Nucleus accumbens (tissue), 56 donors: ENCODE measurements around the gene SDE2.

Source experiments
- DNase-seq, 56 donors: peaks; one replicate each; lab custom pipeline; 2025; lab: John Stamatoyannopoulos, UW

SDE2 gene

DNA sequence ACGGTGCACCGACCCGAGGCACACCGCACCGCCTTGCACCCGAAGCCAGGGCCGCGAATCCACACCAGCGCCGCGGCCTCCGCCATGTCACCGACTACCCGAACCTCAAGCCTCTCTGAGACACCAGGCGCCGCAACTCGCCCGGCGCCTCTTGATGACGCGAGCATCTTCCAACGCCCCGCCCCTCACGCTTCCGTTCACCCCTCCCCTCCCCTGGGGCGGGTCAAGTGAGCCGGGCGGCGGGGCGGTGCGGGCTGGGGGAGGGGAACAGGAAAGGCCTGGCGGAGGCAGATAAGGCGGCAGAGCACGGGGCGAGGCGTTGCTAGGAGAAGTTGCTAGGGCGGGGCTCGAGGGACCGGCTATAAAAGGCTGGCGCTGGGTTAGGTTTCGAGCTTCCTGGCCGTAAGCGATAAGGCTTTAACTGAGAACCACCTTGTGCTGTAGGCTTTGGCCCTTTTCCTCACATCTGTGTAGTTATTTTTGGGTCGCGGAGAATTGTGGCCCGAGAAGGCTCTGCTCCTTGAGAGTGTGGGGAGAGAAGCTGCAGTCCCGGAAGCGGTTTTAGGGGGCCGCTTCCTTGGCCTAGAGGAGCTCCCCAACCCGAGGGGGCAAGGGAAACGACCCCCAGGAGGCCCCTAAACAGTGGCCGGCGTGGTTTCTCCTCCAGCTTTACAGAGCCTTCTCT, at the start of gene SDE2:
TSS of gene SDE2 (minus strand) at position 117 of the 685 bp plus-strand sequence. CDS start at position 86, 31 bp downstream.
- peak; percentile 82 to 100 (median 99) for DNase-seq

DNA sequence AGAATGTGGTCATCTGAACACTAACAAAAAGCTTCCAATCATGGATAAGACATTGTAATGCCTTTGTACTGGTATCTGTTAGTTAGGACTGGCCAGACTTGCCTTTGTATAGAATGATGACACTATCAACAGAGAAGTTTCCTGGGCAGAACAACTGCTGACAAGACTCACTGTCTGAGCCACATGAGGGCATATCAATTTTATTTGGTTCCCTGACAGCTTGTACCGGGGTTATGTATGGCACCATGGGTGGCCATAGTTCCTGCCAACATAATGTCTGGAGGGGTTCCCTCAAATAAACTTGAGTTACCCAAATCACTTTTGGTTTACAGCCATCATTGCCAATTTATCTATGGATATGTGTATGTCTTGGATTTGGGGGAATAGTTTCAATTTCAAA, 49.7 kb upstream of the SDE2 start:
- no peak for DNase-seq

DNA sequence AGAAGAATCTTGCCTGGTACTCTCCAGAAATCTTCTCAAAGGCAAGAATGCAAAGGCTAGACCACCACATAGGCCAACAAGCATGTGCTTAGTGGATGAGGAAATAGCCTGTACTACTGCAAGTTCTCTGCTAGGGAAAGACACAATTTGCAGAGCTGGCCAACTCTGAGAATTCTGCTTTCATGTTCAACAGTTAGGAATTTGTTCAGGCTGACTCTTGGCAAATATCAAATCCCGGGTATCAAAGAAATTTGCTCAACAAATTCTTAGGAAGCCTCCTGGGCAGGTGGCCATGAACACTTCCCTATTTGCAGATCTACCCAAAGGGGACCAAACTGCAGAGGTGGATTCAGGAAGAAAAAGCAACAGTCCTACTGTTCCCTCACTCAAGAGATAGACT, 48.4 kb upstream of the SDE2 start:
- no peak for DNase-seq

DNA sequence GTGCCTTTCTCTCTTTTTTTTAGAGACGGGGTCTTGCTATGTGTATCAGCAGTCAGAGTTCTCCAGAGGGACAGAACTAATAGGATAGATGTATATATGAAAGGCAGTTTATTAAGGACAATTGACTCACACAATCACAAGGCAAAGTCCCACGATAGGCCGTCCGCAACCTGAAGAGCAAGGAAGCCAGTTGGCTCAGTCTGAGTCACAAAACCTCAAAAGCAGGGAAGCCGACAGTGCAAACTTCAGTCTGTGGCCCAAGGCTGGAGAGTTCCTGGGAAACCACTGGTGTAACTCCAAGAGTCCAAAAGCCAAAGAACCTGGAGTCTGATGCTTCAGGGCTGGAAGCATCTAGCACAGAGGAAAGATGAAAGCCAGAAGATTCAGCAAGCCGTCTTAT, 47.1 kb upstream of the SDE2 start:
- DNase-seq = no peak

DNA sequence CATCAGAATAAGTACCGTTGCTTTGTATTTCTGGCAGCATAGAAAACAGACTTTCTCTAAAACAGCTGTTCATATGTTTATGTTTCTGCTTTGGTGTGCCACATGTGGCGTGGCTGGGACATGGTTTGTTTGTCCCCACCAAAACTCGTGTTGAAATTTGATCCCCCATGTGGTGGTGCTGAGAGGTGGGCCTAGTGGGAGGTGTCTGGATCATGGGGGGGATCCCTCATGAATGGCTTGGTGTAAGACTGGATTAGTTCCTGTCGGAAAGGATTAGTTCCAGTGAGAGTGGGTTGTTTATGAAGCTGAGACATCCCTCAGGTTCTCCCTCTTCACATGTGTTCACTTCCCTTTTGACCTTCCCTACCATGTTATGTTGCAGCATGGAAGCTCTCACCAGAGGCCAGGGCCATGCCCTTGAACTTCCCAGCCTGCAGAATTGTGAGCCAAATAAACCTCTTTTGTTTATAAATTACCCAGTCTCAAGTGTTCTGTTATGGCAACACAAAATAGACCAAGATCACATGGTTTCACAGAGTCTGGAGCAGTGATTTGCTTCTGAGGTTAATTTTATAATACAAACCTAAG, 45.5 kb upstream of the SDE2 start:
- DNase-seq = no peak

DNA sequence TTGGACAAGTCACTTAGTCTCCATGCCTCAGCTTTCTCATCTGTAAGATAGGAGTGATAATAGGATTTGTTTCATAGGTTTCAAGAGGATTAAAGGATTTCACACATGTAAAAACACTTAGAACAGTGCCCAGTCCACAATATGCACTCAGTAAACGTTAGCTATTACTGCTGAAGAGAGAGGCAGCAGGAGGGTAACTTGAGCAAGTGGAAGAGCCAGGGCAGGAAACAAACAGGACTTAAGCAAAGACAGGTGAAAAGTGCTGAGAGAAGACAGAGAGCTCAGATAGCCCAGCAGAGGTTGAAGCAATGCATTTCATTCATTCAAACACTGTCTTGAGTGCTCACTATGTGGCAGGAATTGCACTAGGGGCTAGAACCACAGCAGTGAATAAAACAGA, 42.3 kb upstream of the SDE2 start:
- no peak for DNase-seq

DNA sequence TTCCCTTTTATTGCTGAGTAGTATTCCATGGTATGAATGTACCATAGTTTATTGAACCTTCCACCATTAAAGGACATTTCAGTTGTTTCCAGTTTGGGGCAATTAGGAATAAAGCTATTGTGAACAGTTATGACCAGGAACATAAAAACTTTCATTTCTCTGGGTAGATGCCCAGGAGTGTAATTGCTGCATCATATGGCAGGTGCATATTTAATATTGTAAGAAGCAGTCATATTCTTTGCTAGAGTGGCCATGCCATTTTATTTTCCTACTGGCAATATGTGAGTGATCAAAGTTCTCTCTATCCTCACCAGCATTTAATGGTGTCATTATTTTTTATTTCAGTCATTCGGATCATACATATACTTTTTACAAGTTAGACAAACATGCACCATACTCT, 39.5 kb upstream of the SDE2 start:
- DNase-seq = no peak

DNA sequence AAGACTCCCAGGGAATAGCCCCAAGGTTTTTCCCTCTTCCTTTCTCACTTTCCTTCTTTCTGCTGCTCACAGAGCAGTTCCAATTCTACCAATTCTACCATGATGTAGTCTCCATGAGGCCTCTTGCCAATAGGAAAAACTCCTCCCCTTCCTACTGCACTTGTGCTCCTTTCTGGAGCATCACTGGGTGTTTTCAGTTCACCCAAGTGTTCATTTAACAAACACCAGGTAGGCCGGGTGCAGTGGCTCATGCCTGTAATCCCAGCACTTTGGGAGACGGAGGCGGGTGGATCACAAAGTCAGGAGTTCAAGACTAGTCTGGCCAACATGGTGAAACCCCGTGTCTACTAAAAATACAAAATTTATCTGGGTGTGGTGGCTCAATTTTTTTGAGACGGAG, 36.8 kb upstream of the SDE2 start:
- DNase-seq = no peak

DNA sequence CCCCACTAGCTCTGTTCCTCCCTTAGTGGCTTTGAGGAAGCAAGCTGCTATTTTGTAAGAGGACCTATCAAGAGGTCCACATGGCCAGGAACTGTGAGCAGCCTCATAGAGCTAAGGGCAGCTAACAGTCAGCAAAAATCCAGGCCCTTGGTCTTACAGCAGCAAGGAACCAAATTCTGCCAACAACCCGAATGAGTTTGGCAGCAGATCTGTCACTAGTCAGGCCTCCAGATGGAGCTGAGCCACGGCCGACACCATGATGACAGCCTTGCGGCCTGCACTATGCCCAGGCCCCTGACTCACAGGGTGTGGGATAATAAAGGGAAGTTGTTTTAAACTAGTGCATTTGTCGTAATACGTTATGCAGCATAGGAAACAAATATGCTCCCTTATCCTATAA, 35.3 kb upstream of the SDE2 start:
- peak in 51 of 56 donors; percentile 5 to 80 (median 46) for DNase-seq

DNA sequence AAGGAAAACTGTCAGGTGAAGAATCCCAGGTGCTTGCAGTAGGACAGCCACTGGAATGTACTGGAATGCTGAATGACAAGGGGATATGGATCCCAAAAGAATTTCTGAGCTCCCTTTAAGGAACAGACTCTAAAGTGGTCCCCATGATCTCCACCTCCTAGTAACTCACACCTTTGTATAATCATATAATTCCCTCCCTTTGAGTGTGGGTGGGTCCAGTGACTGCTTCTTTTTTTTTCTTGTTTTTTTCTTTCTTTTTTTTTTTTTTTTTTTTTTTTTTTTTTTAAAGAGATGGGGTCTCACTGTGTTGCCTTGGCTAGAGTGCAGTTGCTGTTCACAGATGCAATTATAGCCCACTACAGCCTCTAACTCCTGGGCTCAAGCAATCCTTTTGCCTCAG, 34.8 kb upstream of the SDE2 start:
- no peak for DNase-seq

DNA sequence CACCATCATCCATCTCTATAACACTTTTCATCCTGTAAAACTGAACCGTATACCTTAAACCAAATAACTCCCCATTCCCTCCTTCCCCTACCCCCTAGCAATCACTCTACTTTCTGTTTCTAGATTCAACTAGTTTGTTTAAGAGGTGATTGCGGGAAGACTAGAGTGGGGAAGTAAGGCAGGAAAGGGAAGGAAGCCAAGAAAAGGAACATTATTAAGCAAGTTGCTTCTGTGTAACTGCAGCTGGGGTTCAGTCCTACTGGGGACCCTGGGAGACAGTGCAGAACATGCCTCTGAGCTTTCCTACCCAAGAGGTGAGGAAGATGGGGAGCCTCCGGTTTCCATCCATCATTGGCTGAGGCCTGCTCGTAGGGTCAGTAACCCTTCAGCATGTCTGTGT, 34.4 kb upstream of the SDE2 start:
- DNase-seq = no peak

DNA sequence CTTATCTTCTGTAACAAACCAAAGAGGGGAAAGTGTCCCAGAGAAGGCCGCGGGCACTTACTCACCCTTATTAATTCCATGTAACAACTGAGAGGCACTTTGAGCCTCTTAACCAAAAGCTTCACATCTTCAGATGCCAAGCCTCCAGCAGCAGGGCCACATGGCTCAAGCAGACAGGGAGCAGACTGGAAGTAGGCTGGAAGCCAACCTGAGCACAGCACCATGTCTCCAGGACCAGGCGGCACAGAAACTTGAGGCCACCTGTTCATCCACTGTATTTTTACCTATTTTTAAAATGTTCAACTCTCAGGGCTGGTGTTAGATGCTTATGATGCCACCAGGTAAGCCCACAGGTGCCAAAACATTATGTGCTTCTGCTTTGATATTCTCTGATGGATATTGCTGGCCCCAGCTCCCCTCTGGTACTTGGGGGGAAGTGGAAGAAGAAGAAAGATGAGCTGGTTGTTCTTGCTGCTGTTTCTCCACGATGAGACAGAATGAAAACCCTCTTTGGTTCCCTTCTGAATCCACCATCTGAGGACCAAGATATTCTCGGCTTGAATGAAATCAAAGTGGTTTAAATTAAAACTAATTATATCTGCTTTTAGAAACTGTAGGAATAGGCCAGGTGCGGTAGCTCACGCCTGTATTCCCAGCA, 30.6 kb upstream of the SDE2 start:
- no peak for DNase-seq

DNA sequence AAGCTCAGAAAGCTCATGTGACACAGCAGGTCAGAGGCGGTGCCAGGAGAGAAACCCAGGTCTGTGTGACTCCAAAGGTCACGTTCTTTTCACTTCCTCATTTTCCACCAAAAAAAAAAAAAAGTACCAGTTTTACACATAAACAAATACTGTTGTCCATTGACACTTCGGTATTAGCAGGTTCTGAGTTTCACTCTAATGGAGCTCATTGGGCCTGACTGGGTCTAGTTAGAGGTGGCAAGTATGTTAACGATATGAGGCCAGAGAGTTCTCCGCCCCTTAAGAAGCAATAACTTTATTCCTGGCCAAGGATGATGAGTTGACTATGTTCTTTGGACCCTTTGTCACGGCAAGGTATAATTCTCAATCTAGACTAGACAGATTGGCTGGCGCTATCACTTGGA, 30.0 kb upstream of the SDE2 start:
- DNase-seq = no peak

DNA sequence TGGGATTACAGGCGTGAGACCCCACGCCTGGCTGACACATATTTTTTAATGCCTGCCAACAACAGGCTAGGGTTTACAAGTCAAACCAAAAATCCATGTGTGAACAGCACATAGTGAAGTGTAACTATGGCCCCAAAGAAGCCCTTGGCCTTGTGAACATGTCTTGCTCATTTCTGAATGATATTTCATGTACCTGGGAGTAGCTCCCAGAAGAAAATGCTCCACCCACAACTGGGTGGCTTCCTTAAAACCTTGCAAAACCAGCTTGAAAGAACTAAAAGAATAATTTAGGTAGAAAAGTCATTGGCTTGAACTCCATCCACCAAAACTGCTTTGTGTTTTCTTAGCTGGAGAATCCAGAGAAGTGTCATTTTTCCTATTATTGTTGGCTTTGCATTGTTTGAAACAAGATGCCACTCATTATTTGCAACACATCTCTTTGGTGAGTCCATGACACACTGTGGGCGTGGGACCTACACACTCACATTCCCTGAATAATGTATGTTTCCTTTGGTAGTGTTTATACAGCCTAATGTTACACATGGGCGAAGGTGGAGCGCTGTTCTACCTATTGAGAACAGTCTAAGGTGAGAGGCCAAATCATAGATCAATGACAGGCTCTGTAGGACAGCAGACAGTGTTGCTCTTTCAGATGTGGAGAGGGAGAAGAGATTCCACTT, 28.5 kb upstream of the SDE2 start:
- no peak for DNase-seq

DNA sequence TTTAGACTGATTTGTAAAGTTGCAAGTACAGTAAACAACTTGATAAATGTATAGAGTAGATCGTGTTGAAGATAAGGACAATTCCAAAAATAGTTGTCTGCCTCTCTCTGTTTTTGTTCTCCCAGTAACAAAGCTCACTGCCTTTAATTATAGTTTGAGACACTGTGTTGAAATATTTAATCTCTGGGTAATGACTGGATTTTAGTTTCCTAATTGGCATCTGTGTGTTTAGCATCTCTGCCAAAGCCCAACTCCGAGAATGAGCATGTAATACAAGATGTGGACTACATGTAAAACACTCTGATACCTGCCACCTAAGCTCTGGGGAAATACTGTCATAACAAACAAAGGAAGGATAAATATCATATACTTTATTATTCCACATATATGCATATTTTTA, 27.7 kb upstream of the SDE2 start:
- no peak for DNase-seq

DNA sequence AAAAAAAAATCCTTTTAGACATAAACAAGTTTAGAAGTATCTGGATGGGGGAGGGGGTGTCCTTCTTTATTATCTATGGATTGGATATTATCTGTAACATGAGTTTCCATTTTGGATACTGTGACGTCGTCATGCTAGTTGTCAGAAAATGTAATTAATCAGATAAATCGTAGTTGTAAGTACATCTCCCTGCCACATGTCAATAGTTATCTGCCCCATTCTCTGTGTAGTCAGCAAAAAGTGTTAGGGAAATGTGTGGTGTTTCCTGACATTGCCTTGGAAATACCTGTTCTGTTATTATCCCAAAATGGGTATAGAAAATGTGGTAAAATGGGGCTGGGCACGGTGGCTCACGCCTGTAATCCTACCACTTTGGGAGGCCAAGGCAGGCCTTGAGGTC, 24.6 kb upstream of the SDE2 start:
- no peak for DNase-seq

DNA sequence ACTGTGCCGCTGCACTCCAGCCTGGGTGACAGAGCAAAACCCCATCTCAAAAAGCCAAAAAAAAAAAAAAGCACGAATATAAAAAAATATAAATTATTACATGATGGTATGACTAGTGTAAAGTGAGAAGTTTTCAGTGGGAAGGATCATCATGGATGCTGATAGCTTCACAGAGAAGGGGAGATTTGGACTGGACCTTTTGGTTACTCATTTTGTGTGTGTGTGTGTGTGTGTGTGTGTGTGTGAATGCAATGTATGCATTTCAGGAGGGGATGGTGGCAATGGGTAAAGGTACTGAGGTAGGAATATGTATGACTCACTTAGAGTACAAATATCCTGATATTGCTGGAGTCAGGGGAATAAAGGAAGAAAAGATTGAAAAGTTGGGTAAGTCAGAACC, 22.7 kb upstream of the SDE2 start:
- DNase-seq = no peak

DNA sequence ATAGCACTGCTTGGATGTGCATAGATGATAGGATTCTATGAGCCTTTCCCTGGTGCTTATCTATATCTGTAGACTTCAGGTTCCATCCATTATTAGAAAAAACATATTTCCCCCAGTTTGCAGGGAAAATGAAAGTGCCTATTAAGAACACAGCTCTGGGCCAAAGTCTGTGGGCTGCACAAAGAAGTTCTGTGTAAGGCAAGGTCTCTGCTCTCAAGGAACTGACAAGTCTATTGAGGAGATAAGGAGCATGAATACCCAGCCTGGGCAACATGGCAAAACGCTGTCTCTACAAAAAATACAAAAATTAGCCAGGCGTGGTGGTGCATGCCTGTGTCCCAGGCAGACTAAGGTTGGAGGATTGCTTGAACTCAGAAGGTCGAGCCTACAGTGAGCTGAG, 22.3 kb upstream of the SDE2 start:
- DNase-seq = no peak

DNA sequence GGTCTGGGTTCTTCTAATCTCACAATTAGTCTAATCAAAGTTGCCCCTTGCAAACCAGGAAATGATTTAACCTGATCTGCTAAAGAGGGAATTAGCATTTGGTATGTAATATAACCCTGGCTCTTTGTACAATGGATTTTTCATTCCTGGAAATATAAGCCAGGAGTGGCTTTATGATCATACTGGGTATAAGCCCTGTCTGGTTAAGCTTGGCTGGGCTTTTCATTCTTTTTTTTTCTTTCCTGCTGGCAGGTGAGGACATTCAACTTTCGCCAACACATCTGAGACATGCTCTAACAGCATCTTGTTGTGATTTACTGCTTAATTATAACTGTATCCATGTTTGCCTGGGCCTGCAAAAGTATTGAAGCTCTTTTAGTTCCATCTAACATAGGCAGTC, 20.4 kb upstream of the SDE2 start:
- no peak for DNase-seq

DNA sequence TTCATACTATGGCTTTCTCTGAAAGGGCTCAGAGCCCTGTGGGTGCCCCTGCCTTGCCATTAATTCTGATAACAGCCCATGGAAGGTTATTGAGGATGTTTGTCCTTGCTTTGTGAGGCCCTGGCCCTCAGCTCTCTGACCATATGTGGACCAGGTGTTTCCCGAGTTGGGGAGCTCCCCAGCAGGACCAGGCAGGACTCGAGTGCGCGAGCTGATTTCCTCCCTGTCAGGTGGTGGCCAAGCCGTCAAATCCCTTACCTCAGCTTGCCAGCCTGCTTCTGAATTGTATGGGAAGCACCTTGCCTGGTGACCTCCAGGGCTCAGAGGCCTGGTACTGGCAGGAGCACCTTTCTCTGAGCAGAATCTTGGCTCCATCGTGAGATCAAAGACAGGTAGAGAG, 17.9 kb upstream of the SDE2 start:
- no peak for DNase-seq

DNA sequence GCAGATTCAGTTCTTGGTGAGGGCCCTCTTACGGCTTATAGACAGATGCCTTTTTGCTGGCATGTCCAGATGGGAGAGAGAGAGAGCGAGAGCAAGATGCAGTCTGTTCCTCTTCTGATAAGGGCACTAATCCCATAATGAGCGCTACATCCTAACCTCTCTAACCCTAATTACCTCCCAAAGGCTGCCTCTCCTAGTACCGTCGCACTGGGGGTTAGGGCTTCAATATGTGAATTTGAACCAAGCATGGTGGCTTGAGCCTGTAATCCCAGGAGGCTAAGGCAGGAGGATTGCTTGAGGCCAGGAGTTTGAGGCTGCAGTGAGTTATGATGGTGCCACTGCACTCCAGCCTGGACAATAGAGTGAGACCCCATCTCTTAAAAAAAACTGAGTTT, 10.5 kb upstream of the SDE2 start:
- no peak for DNase-seq
